SIG-M5 (cell line): Measurements from ENCODE around the gene SYTL1.
"Not testable (repeated sequence)": the region's sequence is repeated elsewhere in the genome, so short reads cannot be mapped to it uniquely, and the experiment has no call there.

Experiments used
- DNase-seq: peaks from one replicate; lab custom pipeline; 2025; lab: John Stamatoyannopoulos, UW

The SYTL1 gene

GRCh38 chr1:27384797-27385196 lies 43.0 kb downstream of the SYTL1 start:
- DNase-seq, result not testable (repeated sequence)

DNA sequence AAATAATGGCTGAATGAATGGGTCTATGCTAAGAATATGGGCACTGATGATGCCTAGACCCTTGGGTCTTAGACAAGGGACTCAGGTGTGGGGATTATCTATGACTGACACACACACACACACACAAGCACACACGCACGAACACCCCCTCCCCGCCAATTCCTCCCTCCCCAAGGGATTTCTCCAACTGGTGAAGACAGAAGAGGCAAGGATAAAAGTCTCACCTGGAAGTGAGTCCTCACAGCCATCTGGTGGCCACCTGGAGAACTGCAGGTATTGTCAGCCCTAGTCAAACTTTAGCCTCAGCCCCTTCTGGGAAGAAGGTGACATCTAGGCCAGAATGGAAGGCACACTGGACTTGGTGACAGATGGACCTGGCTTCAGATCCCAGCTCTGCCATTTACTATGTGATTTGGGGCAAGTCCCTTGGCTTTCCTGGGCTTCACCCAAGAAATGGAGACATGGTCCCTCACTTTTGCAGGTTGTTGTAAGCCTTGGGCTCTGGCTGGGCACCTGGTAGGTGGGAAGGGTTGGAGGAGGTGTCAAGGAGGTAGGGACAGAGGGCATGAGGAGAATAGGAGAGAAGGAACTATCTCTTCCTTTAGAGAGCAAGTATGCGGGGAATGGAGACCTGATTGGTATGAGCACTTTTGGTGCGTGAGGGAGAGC lies 46.6 kb downstream of the SYTL1 start:
- no peak for DNase-seq

- DNase-seq, result no peak
These were observed 49.8 kb downstream of the SYTL1 start for GRCh38 chr1:27391511-27392095.

GRCh38 chr1:27392096-27392777 lies 50.4 kb downstream of the SYTL1 start, which contains the start of gene GPR3:
Gene GPR3, plus strand, starts transcription at chr1:27392622. Its CDS starts 1,177 bp downstream, at chr1:27393799.
- DNase-seq, result peak; percentile 51

DNA sequence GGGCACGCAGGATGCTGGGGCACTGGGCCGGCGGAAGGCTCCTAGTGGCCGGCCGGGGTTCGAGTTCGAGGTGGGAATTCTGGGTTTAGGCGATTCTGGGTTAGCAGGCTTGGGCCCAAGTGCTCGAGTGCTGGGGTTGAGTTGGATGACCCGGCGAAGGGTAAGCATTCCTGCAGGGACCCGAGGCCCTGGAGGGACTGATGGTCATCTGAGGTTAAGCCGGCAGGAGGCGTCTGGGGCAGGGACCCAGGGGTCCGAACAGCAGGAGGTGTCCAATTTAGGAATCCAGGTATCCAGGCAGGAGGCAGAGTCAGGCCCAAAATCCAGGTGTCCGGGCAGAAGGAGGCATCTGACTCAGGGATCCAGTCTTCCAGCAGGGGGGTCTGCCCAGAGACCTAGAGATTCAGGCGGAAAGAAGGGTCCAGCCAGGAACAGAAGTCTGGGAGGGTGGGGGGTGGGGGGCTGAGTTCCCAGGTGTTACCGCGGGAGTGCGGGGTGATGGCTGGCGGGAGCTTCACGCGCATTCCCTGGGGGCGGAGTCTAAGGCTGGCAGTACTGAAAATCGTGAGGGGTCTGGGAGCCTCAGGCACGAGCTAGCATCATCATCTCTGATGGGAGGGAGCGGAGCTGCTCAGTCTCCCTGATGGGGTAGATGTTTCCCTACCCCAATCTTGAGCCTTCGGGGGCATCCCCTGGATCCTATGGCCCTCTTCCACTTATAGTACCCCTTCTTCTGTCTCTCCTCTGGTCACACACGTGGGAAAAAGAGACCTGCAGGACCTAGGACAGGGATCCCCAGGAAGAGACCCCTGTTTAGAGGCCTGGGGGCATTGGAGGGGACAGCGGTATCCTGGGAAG lies 51.2 kb downstream of the SYTL1 start:
- no peak for DNase-seq

DNA sequence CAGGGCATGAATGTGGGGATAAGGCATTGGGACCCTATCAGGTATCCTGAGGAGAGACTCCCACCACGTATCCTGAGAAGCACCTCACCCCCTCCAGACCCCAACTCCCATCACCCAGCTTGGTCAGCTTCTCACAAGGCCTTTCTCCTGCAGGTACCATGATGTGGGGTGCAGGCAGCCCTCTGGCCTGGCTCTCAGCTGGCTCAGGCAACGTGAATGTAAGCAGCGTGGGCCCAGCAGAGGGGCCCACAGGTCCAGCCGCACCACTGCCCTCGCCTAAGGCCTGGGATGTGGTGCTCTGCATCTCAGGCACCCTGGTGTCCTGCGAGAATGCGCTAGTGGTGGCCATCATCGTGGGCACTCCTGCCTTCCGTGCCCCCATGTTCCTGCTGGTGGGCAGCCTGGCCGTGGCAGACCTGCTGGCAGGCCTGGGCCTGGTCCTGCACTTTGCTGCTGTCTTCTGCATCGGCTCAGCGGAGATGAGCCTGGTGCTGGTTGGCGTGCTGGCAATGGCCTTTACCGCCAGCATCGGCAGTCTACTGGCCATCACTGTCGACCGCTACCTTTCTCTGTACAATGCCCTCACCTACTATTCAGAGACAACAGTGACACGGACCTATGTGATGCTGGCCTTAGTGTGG lies 51.9 kb downstream of the SYTL1 start:
- no peak for DNase-seq

- DNase-seq, result no peak
These were observed 52.4 kb downstream of the SYTL1 start for GRCh38 chr1:27394282-27394658.

GRCh38 chr1:27394925-27395324 lies 53.1 kb downstream of the SYTL1 start:
- no peak for DNase-seq

- DNase-seq, result no peak
These were observed 53.8 kb downstream of the SYTL1 start for GRCh38 chr1:27395441-27396195.

GRCh38 chr1:27397110-27397509 lies 55.3 kb downstream of the SYTL1 start:
- no peak for DNase-seq

DNA sequence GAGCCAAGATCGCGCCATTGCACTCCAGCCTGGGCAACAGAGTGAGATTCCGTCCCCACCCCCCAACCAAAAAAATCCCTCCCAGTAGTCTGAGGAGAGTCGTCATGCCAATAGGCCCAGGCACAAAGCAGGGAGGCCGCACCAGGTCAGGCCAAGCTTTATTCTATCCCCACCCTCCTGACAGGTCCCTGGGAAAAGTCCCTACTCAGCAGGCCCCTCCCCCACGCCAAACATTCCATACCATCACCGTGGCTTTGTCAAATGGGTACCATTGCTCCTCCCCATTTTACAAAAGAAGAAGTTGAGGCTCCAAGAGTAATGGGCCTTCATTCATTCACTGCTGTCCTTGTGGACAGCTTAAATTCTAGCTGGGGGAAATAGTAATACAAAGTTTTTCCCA lies 55.9 kb downstream of the SYTL1 start:
- no peak for DNase-seq

DNA sequence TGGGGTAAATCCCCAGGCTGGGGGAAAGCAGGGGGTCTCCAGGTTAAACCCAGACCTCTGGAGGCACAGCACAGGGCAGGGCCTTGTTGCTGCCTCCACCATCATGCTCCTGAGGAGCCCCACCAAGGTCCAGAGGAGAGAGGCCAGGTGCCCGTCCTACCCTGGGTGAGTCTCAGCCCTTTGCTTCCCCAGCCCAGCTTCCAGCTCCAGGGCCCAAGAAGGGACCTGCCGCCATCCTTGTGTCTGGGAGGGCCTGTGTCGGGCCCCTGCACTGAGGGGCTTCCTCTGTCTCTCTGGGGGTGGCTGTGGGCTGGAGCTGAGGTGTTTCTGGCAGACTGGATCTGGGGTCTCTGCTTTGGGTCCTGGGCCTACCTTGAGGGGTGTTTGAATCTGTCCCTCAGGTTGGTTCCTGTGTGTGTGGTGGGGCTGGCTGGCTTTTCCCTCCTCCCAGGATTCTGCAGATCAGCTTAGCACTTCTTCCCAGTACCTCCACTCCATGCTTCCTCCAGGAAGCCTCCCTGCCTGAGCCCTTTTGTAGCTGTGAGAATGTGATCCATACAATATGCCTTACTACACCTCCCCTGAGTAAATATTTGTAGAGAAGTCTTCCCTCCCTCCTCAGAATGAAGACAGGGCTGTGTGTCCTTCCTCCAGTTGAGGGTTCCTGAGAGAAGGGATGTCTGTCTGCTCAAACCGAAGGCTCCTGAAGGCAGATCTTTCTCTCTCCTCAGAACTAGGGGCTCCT lies 56.8 kb downstream of the SYTL1 start:
- no peak for DNase-seq

DNA sequence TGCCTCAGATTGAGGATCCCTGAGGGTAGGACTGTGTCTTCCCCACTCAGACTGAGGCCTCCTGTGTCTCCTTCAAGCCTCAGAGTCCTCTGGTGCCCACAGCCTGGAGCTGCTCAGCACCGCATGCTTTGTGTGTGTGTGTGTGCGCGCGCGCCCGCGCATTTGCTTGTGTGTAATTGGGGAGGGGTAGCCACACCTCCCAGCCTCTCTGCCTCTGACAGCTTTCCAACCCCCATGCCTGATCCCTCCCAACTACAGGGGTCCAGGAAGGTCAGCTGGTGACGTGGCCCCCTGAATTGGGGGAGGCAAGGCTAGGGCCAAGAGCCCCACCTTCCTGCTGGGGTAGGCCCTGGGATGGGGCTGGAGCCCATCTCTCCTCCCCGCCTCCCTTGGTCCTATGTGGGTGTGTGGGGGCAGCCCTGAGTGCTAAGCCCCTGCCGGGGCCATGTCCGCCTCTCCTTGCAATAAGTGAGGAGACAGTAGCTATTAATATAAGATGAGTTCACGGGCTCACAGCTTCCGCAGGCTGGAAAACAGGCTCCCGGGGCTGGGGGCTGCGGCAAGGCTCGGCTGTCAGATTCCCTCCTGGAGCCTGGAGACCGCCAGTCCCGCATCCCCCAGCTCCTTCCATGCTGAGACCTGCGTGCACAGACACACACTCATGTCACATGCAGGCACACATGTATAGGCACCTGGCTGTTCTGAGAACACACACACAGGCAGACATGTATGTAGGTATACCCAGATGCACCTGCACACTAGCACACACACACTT lies 57.6 kb downstream of the SYTL1 start:
- DNase-seq, result no peak

DNA sequence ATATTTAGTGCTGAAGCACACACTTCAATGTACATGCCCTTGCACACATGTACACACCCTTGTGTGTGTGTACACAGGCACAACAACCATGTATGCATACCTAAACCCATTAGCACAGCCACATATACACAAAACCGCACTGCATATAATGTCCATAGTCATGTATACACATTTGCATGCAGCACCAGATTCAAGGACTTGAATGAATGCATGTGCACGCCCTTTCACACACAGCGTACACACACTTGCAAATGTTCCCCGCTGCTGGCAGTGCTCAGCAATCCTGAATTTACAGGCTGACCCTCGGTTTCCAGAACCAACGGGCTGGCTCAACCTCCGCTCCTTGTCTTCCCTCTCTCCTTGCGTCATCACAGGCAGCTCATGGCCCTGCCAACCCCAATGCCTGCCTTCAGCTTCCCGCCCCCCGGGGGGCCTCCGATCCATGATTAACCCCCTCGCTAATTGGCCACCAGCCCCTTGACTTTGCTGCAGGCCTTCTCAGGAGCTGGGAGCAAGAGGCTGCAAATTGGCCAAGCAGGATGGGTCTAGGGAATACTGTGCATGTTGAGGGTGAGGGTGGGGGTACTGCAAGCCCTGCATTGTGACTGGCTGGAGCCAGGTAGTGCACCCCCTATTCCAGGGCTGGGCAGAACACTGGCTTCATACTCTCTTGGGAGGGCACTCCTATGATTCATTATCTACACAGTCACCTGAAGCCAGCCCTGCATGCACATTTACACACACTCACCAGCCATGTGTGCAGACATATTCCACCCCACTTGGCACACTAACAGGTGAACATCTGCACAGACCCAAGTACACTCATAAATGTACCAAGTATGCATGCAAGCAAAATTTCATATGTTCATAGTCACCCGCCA lies 58.5 kb downstream of the SYTL1 start:
- DNase-seq, result no peak

DNA sequence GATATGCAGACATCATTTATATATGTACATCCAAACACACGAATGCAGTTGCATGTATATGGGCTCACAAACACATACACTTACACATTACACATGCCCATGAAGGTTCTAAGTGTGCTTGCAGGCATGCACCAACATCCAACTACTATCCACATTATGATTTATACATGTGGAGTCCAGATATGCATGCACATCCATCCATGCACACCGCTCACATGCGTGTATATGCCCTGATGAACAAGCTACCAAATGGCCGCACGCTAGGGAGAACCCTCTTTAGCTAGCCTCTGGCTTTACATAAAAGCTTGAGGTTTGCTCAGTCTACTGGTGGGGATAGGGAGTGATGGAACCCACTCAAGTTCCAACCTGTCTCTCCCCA lies 59.1 kb downstream of the SYTL1 start:
- no peak for DNase-seq

DNA sequence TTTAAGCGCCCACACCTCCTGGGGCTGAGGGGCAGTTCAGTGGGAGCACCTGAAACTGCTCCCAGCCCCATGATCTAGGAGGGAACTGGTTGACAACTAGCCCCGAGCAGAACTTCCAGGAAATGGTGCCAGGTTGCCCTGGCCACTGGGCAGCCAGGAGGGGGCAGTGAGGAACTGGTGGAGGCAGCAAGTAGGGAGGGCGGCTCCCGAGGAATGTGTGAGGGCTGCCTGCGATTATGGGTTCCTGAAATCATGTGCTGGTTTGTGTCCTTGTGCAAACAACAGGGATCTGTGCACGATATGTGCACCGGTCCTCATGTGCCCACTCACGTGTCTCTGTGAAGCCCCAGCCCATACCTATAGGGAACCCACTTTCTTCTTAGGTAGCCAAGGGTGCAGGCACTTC lies 60.5 kb downstream of the SYTL1 start:
- no peak for DNase-seq

GRCh38 chr1:27403065-27403726 lies 61.4 kb downstream of the SYTL1 start:
- no peak for DNase-seq
